Suprapubic skin (tissue), 4 donors: ENCODE data around the gene ELMO1. TPM values are rescaled to one million over a fixed set of nuclear protein-coding genes. Genes with fewer than 3 reads are reported as not detected.

Source experiments
- DNase-seq, 2 donors: peaks; one replicate each; pipeline ENCODE4 v3.0.0-alpha.2; 2019; ENCODE audit warnings: low spot score in 2 of 2
- H3K27ac ChIP-seq: fragments of 200-600 bp; sonication (generic); one replicate; pipeline ENCODE4 v1.5.1; 2019
- H3K27me3 ChIP-seq: fragments of 200-600 bp; sonication (generic); one replicate; pipeline ENCODE4 v1.5.1; 2019
- H3K36me3 ChIP-seq: fragments of 200-600 bp; sonication (generic); one replicate; pipeline ENCODE4 v1.5.1; 2019
- H3K4me1 ChIP-seq: fragments of 200-600 bp; sonication (generic); one replicate; pipeline ENCODE4 v1.5.1; 2019
- H3K4me3 ChIP-seq: fragments of 200-600 bp; sonication (generic); one replicate; pipeline ENCODE4 v1.5.1; 2019; ENCODE audit warnings: mild to moderate bottlenecking
- H3K9me3 ChIP-seq: fragments of 200-600 bp; sonication (generic); one replicate; pipeline ENCODE4 v1.5.1; 2019
- EP300 ChIP-seq: sonication (generic); formaldehyde crosslinking; IDR thresholded peaks from one replicate; pipeline ENCODE4 v1.6.1; 2017; ENCODE audit warnings: antibody characterized with exemption
- POLR2A ChIP-seq, 2 donors: fragments of 450-650 bp; IDR thresholded peaks; one replicate each; pipeline ENCODE4 v1.6.1; 2017; ENCODE audit warnings: antibody characterized with exemption in 2 of 2, mild to moderate bottlenecking in 2 of 2, moderate library complexity in 2 of 2
- POLR2AphosphoS5 ChIP-seq, 3 donors: sonication (generic); formaldehyde crosslinking; IDR thresholded peaks; one replicate each; pipeline ENCODE4 v1.6.1; 2017; ENCODE audit warnings: antibody characterized with exemption in 3 of 3
- WGBS: methylation state at CpG from one replicate; pipeline ENCODE4 v1.1.5; 2018; 5-methylcytosine and 5-hydroxymethylcytosine counted together
- total RNA-seq, 4 donors: library from RNA; depleted of rRNA; stranded (reverse); fragments of >200 nt; gene quantifications; one replicate each; pipeline ENCODE4 v1.1.0, GENCODE V29; 2016
- TF ChIP-seq, protein P1 (sequence below), 2 donors: fragments of 200-600 bp in 1 of 2; fragments of 450-650 bp in 1 of 2; sonication (generic) in 1 of 2; IDR thresholded peaks; one replicate each; pipeline ENCODE4 v1.5.1; 2016 to 2019; ENCODE audit warnings: antibody characterized with exemption in 2 of 2, mild to moderate bottlenecking in 1 of 2, moderate library complexity in 1 of 2

ELMO1 gene
- total RNA-seq, 4 donors from 2014 or later, result 9.8 to 49.6 (median 22.2) TPM

- TF ChIP-seq, protein P1, sequence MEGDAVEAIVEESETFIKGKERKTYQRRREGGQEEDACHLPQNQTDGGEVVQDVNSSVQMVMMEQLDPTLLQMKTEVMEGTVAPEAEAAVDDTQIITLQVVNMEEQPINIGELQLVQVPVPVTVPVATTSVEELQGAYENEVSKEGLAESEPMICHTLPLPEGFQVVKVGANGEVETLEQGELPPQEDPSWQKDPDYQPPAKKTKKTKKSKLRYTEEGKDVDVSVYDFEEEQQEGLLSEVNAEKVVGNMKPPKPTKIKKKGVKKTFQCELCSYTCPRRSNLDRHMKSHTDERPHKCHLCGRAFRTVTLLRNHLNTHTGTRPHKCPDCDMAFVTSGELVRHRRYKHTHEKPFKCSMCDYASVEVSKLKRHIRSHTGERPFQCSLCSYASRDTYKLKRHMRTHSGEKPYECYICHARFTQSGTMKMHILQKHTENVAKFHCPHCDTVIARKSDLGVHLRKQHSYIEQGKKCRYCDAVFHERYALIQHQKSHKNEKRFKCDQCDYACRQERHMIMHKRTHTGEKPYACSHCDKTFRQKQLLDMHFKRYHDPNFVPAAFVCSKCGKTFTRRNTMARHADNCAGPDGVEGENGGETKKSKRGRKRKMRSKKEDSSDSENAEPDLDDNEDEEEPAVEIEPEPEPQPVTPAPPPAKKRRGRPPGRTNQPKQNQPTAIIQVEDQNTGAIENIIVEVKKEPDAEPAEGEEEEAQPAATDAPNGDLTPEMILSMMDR (IDR thresholded peaks at IDR 0.05), result no peak
- TF ChIP-seq POLR2A (IDR thresholded peaks at IDR 0.05), result no peak
- no peak for TF ChIP-seq POLR2AphosphoS5 (IDR thresholded peaks at IDR 0.05)
- no peak for TF ChIP-seq EP300
- DNase-seq, result no peak
- Histone ChIP-seq H3K27me3 (no peaks in the 10 kb centered on the region), H3K27ac (no peak overlapping the region), H3K36me3 (no peaks in the 10 kb centered on the region), H3K4me3 (no peak overlapping the region), H3K4me1 (no peaks in the 10 kb centered on the region), H3K9me3 (no peaks in the 10 kb centered on the region)
- 90% methylated on average over 3 of the region's 3 CpGs for WGBS
Measured at GRCh38 chr7:37483627-37484026, 35.0 kb upstream of the ELMO1 start.

- no peaks in the 10 kb centered on the region for H3K9me3 ChIP-seq
- no peaks in the 10 kb centered on the region for H3K27me3 ChIP-seq
- H3K4me1 ChIP-seq, result no peaks in the 10 kb centered on the region
- DNase-seq, result no peak
- no peak overlapping the region for H3K4me3 ChIP-seq
- no peak overlapping the region for H3K27ac ChIP-seq
- TF ChIP-seq POLR2A (IDR thresholded peaks at IDR 0.05), result no peak
- TF ChIP-seq EP300, result no peak
- TF ChIP-seq, protein P1 (IDR thresholded peaks at IDR 0.05), result no peak
- TF ChIP-seq POLR2AphosphoS5 (IDR thresholded peaks at IDR 0.05), result no peak
- WGBS, result 80% methylated on average over 2 of the region's 2 CpGs
- H3K36me3 ChIP-seq, result no peaks in the 10 kb centered on the region
Measured at GRCh38 chr7:37482953-37483352, 34.3 kb upstream of the ELMO1 start.

DNA sequence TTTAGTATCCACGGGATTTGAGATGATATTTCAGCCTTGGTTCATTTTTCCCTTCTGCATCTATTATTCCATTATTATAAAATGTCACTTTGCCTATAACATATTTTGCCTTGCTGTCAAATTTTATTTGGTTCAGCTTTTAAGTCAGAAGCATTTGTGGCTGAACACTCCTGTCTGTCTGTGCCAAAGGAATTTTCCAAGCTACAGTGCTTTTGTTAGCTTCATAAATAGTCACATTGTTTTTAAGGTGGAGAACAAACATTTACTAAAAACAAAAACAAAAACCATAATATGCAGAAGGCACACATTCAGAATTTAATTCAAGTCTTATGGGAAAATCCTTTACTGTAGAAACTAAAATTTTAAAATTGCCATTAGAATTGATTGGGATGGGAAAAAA, 33.8 kb upstream of the ELMO1 start:
- TF ChIP-seq POLR2A (IDR thresholded peaks at IDR 0.05) (no peak), EP300 (no peak), POLR2AphosphoS5 (IDR thresholded peaks at IDR 0.05) (no peak)
- TF ChIP-seq, protein P1 (IDR thresholded peaks at IDR 0.05), result no peak
- no peaks in the 10 kb centered on the region for H3K9me3 ChIP-seq

DNA sequence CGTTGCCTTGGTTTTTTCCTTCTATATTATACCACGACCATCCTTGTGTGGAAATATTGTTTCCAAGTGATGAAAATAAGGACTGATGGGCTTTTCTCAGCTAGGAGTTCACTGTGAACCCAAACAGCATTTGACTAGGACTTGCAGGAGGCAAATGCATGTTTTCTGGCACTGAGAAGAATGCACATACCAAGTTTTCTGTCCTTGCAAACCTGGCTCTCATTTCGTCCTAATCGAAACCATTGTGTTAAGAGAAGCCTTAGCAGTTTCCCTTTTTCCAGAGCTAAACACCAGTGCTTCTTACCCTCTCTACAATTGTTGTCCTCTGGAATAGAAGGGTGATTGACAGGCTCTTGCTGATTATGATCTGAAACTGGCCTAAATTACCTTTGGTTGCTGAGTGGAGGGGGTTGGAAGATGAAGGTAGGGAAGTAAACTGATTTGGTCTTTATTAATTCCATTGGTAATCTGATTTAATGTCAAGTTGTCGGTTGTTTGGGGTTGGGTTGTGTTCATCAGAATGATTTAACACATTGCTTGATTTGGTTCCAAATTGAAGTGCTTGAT, 33.1 kb upstream of the ELMO1 start:
- no peak overlapping the region for H3K27ac ChIP-seq
- DNase-seq, result no peak
- H3K4me1 ChIP-seq, result peaks cover under 1% of the 10 kb centered on the region
- H3K27me3 ChIP-seq, result no peaks in the 10 kb centered on the region
- H3K36me3 ChIP-seq, result no peaks in the 10 kb centered on the region
- no peaks in the 10 kb centered on the region for H3K9me3 ChIP-seq
- WGBS, result 76% methylated on average over 5 of the region's 5 CpGs
- TF ChIP-seq, protein P1 (IDR thresholded peaks at IDR 0.05), result no peak
- TF ChIP-seq POLR2AphosphoS5 (IDR thresholded peaks at IDR 0.05) (no peak), EP300 (no peak), POLR2A (IDR thresholded peaks at IDR 0.05) (no peak)
- no peak overlapping the region for H3K4me3 ChIP-seq

More for the DNA sequence above, 33.8 kb upstream of the ELMO1 start:
- H3K4me3 ChIP-seq, result no peak overlapping the region
- H3K36me3 ChIP-seq, result no peaks in the 10 kb centered on the region
- no peak overlapping the region for H3K27ac ChIP-seq
- 64% methylated on average over 1 of the region's 1 CpG for WGBS
- H3K27me3 ChIP-seq, result no peaks in the 10 kb centered on the region
- DNase-seq, result no peak
- H3K4me1 ChIP-seq, result no peaks in the 10 kb centered on the region

GRCh38 chr7:37481154-37481553, 32.5 kb upstream of the ELMO1 start:
- DNase-seq, result no peak
- TF ChIP-seq POLR2A (IDR thresholded peaks at IDR 0.05) (no peak), POLR2AphosphoS5 (IDR thresholded peaks at IDR 0.05) (no peak), EP300 (no peak)
- TF ChIP-seq, protein P1 (IDR thresholded peaks at IDR 0.05), result no peak
- Histone ChIP-seq H3K36me3 (no peaks in the 10 kb centered on the region), H3K4me1 (peaks cover 2% of the 10 kb centered on the region), H3K9me3 (no peaks in the 10 kb centered on the region), H3K27ac (no peak overlapping the region), H3K27me3 (no peaks in the 10 kb centered on the region), H3K4me3 (no peak overlapping the region)
- 83% methylated on average over 5 of the region's 5 CpGs for WGBS
